Sigmoid colon (tissue), 4 donors: Measurements from ENCODE around the gene THSD7A.

Experiments used
- EP300 ChIP-seq, 4 donors: sonication (generic); formaldehyde crosslinking; IDR thresholded peaks; one replicate each; pipeline ENCODE4 v1.6.1; 2017; ENCODE audit warnings: antibody characterized with exemption in 4 of 4
- POLR2A ChIP-seq, 2 donors: fragments of 450-650 bp; IDR thresholded peaks; one replicate each; pipeline ENCODE4 v1.6.1; 2016; ENCODE audit warnings: antibody characterized with exemption in 2 of 2, mild to moderate bottlenecking in 2 of 2, moderate library complexity in 2 of 2
- POLR2AphosphoS5 ChIP-seq, 4 donors: sonication (generic); formaldehyde crosslinking; IDR thresholded peaks; one replicate each; pipeline ENCODE4 v1.6.1; 2017; ENCODE audit warnings: antibody characterized with exemption in 4 of 4
- TF ChIP-seq, protein P1 (sequence below), 4 experiments: fragments of 450-650 bp in 3 of 4; fragments of 200-600 bp in 1 of 4; IDR thresholded peaks; one replicate each; pipeline ENCODE4 v1.5.1; 2016 to 2019; ENCODE audit warnings: antibody characterized with exemption in 4 of 4, mild to moderate bottlenecking in 3 of 4, moderate library complexity in 2 of 4

DNA sequence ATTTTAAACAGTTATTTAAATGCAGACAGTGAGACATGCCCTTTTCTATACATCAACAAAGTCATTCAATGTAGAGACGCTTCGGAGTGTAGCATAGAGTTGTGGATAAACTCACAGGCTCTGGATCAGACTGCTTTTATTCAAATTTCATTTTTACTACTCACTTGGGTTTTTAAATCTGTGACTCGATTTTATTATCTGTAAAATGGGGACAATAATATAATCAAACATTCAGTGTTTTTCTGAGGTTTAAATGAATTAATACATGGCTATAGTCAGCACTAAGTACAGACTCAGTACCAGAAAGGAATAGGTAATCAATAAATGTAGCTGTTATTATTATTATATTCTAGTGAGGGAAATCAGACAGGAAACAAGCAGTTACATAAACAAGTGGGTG is 43.4 kb downstream of the THSD7A start:
- TF ChIP-seq POLR2A (IDR thresholded peaks at IDR 0.05) (no peak), EP300 (IDR thresholded peaks at IDR 0.05) (no peak), POLR2AphosphoS5 (IDR thresholded peaks at IDR 0.05) (no peak)
- TF ChIP-seq, protein P1, sequence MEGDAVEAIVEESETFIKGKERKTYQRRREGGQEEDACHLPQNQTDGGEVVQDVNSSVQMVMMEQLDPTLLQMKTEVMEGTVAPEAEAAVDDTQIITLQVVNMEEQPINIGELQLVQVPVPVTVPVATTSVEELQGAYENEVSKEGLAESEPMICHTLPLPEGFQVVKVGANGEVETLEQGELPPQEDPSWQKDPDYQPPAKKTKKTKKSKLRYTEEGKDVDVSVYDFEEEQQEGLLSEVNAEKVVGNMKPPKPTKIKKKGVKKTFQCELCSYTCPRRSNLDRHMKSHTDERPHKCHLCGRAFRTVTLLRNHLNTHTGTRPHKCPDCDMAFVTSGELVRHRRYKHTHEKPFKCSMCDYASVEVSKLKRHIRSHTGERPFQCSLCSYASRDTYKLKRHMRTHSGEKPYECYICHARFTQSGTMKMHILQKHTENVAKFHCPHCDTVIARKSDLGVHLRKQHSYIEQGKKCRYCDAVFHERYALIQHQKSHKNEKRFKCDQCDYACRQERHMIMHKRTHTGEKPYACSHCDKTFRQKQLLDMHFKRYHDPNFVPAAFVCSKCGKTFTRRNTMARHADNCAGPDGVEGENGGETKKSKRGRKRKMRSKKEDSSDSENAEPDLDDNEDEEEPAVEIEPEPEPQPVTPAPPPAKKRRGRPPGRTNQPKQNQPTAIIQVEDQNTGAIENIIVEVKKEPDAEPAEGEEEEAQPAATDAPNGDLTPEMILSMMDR (IDR thresholded peaks at IDR 0.05) = no peak
